Transverse colon (tissue), 4 donors: ENCODE data around the gene CRABP2.

ENCODE experiments used
- EP300 ChIP-seq: sonication (generic); formaldehyde crosslinking; IDR thresholded peaks from one replicate; pipeline ENCODE4 v1.6.1; 2017; ENCODE audit warnings: antibody characterized with exemption, low read depth
- POLR2A ChIP-seq: fragments of 450-650 bp; IDR thresholded peaks from one replicate; pipeline ENCODE4 v1.6.1; 2016; ENCODE audit warnings: antibody characterized with exemption, mild to moderate bottlenecking, moderate library complexity
- POLR2AphosphoS5 ChIP-seq, 3 donors: sonication (generic); formaldehyde crosslinking; IDR thresholded peaks; one replicate each; pipeline ENCODE4 v1.6.1; 2016; ENCODE audit warnings: antibody characterized with exemption in 3 of 3
- TF ChIP-seq, protein P1 (sequence below), 5 experiments: fragments of 200-600 bp in 3 of 5; fragments of 450-650 bp in 2 of 5; sonication (generic) in 3 of 5; IDR thresholded peaks; 1 replicate in 2 of 5; 2 replicates in 3 of 5; pipeline ENCODE4 v1.5.1; 2016 to 2017; ENCODE audit warnings: antibody characterized with exemption in 5 of 5, inconsistent platforms in 3 of 5, mild to moderate bottlenecking in 2 of 5, moderate library complexity in 1 of 5

DNA sequence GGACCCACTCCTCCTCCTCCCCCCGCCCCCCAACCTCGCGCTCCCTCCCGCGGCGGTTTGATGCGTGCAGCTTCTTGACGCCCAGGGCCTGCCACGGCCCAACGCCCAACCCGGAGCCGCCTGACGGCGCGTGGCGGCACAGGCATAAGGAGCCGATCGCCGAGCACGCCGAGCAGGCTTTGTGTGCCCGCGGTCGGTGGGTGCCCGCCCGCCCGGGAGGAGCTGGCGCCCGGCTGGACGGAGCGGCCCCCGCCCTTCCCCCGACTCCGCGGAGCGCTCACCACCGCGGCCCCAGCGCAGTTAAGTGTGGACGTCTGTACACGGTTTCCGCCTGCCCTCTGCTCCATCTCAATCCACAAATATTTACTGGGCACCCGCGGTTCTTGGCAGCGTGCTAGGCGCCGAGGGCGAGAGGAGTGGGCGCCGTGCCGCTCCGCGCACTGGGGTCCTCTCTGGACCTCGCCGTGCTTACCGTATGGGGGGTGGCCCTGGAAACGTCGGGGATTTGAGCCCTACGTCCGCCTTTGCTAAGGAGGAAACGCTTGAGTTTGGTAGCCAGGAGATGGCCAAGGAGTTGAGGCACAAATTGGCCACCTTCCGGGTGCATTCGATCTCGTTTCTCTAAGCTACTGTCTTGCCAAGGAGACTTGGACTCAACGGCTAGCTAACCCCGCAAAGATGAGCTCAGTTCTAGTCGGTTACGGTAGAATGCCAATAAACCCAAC lies 46.5 kb upstream of the CRABP2 start:
- TF ChIP-seq EP300 (no peak), POLR2AphosphoS5 (IDR thresholded peaks at IDR 0.05) (peak; percentile 72 to 91 (median 81)), POLR2A (peak; percentile 76)
- TF ChIP-seq, protein P1, sequence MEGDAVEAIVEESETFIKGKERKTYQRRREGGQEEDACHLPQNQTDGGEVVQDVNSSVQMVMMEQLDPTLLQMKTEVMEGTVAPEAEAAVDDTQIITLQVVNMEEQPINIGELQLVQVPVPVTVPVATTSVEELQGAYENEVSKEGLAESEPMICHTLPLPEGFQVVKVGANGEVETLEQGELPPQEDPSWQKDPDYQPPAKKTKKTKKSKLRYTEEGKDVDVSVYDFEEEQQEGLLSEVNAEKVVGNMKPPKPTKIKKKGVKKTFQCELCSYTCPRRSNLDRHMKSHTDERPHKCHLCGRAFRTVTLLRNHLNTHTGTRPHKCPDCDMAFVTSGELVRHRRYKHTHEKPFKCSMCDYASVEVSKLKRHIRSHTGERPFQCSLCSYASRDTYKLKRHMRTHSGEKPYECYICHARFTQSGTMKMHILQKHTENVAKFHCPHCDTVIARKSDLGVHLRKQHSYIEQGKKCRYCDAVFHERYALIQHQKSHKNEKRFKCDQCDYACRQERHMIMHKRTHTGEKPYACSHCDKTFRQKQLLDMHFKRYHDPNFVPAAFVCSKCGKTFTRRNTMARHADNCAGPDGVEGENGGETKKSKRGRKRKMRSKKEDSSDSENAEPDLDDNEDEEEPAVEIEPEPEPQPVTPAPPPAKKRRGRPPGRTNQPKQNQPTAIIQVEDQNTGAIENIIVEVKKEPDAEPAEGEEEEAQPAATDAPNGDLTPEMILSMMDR (IDR thresholded peaks at IDR 0.05) = peak in 2 of 5 experiments; percentile 15 to 33
